ENCODE data around the gene MICALL2.

GRCh38 chr7:1422512-1423263 lies 36.6 kb downstream of the MICALL2 start:
- no peak for TF ChIP-seq POLR2A (IDR thresholded peaks at IDR 0.05)
- TF ChIP-seq CTCF (IDR thresholded peaks at IDR 0.05) = no peak
- TF ChIP-seq EP300 (IDR thresholded peaks at IDR 0.05; ENCODE audit: low read depth) = no peak
